Natural killer cell (primary cell): ENCODE data around the gene HYAL2. TPM values are rescaled to one million over a fixed set of nuclear protein-coding genes. Genes with fewer than 3 reads are reported as not detected.

ENCODE experiments used
- ATAC-seq, 3 donors: fragments of 150-1000 bp in 2 of 3; fragments of 200-7000 bp in 1 of 3; cut with Tn5 transposase; 1 replicate in 1 of 3; 2 replicates in 2 of 3; pipeline ENCODE4 v1.10.0; 2021; ENCODE audit warnings: mild to moderate bottlenecking in 2 of 3, moderate library complexity in 2 of 3
- DNase-seq, 2 donors: peaks; one replicate each; pipeline versions ENCODE4 v3.0.0 to v3.0.0-alpha.2; 2013 to 2021; ENCODE audit warnings: mixed read lengths in 1 of 2
- H3K27ac ChIP-seq: one replicate; pipeline ENCODE4 v1.5.1; 2013; ENCODE audit warnings: mild to moderate bottlenecking, low read length
- H3K27me3 ChIP-seq: one replicate; pipeline ENCODE4 v1.6.1; 2013; ENCODE audit warnings: low read length; ENCODE audit not compliant: control insufficient read depth, insufficient read depth
- H3K36me3 ChIP-seq: one replicate; pipeline ENCODE4 v1.6.1; 2013; ENCODE audit warnings: low read length; ENCODE audit not compliant: control insufficient read depth, insufficient read depth
- H3K4me1 ChIP-seq: one replicate; pipeline ENCODE4 v1.6.1; 2013; ENCODE audit warnings: low read length; ENCODE audit not compliant: control insufficient read depth, insufficient read depth
- H3K4me3 ChIP-seq: one replicate; pipeline ENCODE4 v1.5.1; 2013; ENCODE audit warnings: low read length
- H3K9me3 ChIP-seq: one replicate; pipeline ENCODE4 v1.6.1; 2013; ENCODE audit warnings: low read length; ENCODE audit not compliant: control insufficient read depth, insufficient read depth
- H3K27ac Mint-ChIP-seq, 2 donors: one replicate each; pipeline ENCODE4 v1.8.0; 2022; ENCODE audit warnings: mild to moderate bottlenecking in 2 of 2, mixed read lengths in 2 of 2, moderate library complexity in 1 of 2
- H3K27me3 Mint-ChIP-seq, 2 donors: one replicate each; pipeline ENCODE4 v1.8.0; 2022; ENCODE audit warnings: low read depth in 2 of 2, mixed read lengths in 2 of 2
- H3K36me3 Mint-ChIP-seq: one replicate; pipeline ENCODE4 v1.8.0; 2022; ENCODE audit warnings: mixed read lengths
- H3K4me1 Mint-ChIP-seq, 2 donors: one replicate each; pipeline ENCODE4 v1.8.0; 2022; ENCODE audit warnings: mixed read lengths in 2 of 2
- H3K4me3 Mint-ChIP-seq: one replicate; pipeline ENCODE4 v1.8.0; 2022; ENCODE audit warnings: mild to moderate bottlenecking, moderate library complexity, mixed read lengths
- H3K9me3 Mint-ChIP-seq, 2 donors: one replicate each; pipeline ENCODE4 v1.8.0; 2022; ENCODE audit warnings: mixed read lengths in 2 of 2
- CTCF ChIP-seq: fragments of 200-600 bp; IDR thresholded peaks from one replicate; pipeline ENCODE4 v1.8.0; 2022; ENCODE audit warnings: antibody characterized with exemption
- WGBS: methylation state at CpG from one replicate; pipeline ENCODE4 v1.1.7; 2013; ENCODE audit warnings: missing lambda C conversion rate; ENCODE audit not compliant: insufficient coverage; 5-methylcytosine and 5-hydroxymethylcytosine counted together
- intact Hi-C: fragments of 100-400 bp; cut with micrococcal nuclease; formaldehyde crosslinking; loops from one replicate; pipeline ENCODE4 v1.14.2; 2022
- total RNA-seq, 4 donors: library from RNA; stranded (reverse); fragments of 120-200 nt in 1 of 4; gene quantifications; one replicate each; pipeline versions ENCODE4 v1.2.3 to v1.2.4, GENCODE V29; 2013 to 2022

Gene HYAL2
- total RNA-seq, 3 donors from 2014 or later (not counting 1 experiment from before 2014, with no cell fraction given), result 1.2 to 3.7 (median 3.1) TPM

- peaks cover 50 to 89% of the 10 kb centered on the region in 2 donors for H3K4me1 Mint-ChIP-seq
These were observed 17.6 kb upstream of the HYAL2 start for GRCh38 chr3:50340147-50340447.

GRCh38 chr3:50339485-50340146, 17.1 kb upstream of the HYAL2 start:
- DNase-seq, result no peak
- no peaks in the 10 kb centered on the region for H3K27me3 ChIP-seq
- Mint-ChIP-seq H3K9me3 (no peaks in the 10 kb centered on the region), H3K36me3 (peaks cover 13% of the 10 kb centered on the region), H3K4me3 (peak overlapping the region; percentile 98), H3K4me1 (peaks cover 50 to 87% of the 10 kb centered on the region in 2 donors), H3K27ac (peak overlapping the region; percentile 93 to 96), H3K27me3 (no peaks in the 10 kb centered on the region)
- peak overlapping the region; percentile 93 for H3K27ac ChIP-seq
- WGBS, result 12% methylated on average over 14 of the region's 14 CpGs
- H3K4me1 ChIP-seq, result peaks cover 71% of the 10 kb centered on the region
- TF ChIP-seq CTCF, result no peak
- ATAC-seq, result no peak
- no peaks in the 10 kb centered on the region for H3K9me3 ChIP-seq
- intact Hi-C loops, result loop anchor here (2.0 to 5.0 kb wide), 2 partner anchors 19 to 42 kb away; partner anchors contain the start of genes HYAL3, NAA80 and TMEM115
- H3K36me3 ChIP-seq, result peaks cover 11% of the 10 kb centered on the region
- H3K4me3 ChIP-seq, result peak overlapping the region; percentile 80

More at GRCh38 chr3:50340147-50340447, 17.6 kb upstream of the HYAL2 start:
- Histone ChIP-seq H3K9me3 (no peaks in the 10 kb centered on the region), H3K27ac (peak overlapping the region; percentile 93), H3K4me3 (peak overlapping the region; percentile 80), H3K36me3 (peaks cover 11% of the 10 kb centered on the region), H3K27me3 (no peaks in the 10 kb centered on the region), H3K4me1 (peaks cover 70% of the 10 kb centered on the region)
- ATAC-seq, result no peak
- no peak for TF ChIP-seq CTCF
- peak overlapping the region; percentile 98 for H3K4me3 Mint-ChIP-seq
- WGBS, result under 1% methylated on average over 9 of the region's 9 CpGs
- no peaks in the 10 kb centered on the region for H3K9me3 Mint-ChIP-seq
- H3K27ac Mint-ChIP-seq, result peak overlapping the region; percentile 93 to 96
- no peak for DNase-seq
- H3K27me3 Mint-ChIP-seq, result no peaks in the 10 kb centered on the region
- intact Hi-C loops, result no loop called here
- H3K36me3 Mint-ChIP-seq, result peaks cover 13% of the 10 kb centered on the region

- Mint-ChIP-seq H3K27me3 (no peaks in the 10 kb centered on the region), H3K36me3 (peaks cover 13% of the 10 kb centered on the region), H3K9me3 (no peaks in the 10 kb centered on the region), H3K27ac (peak overlapping the region; percentile 93 to 96), H3K4me1 (peaks cover 54 to 90% of the 10 kb centered on the region in 2 donors), H3K4me3 (peak overlapping the region; percentile 98)
- Histone ChIP-seq H3K36me3 (peaks cover 13% of the 10 kb centered on the region), H3K4me3 (peak overlapping the region; percentile 80), H3K4me1 (peaks cover 77% of the 10 kb centered on the region), H3K27ac (peak overlapping the region; percentile 93), H3K27me3 (no peaks in the 10 kb centered on the region), H3K9me3 (no peaks in the 10 kb centered on the region)
- WGBS, result under 1% methylated on average over 5 of the region's 5 CpGs
- peak in 1 of 2 donors; percentile 36 for DNase-seq
- intact Hi-C loops, result loop anchor here (2.0 to 5.0 kb wide), 2 partner anchors 20 to 42 kb away; partner anchors contain the start of genes HYAL3, NAA80 and TMEM115
- no peak for TF ChIP-seq CTCF
- no peak for ATAC-seq
These were observed 16.4 kb upstream of the HYAL2 start for GRCh38 chr3:50338965-50339364.
